HepG2 (cell line): ENCODE results near the gene SLC22A23. TPM values are rescaled to one million over a fixed set of nuclear protein-coding genes. Genes with fewer than 3 reads are reported as not detected.

Source experiments
- ATF7 ChIP-seq, 2 experiments: fragments of 450-650 bp in 1 of 2; sonication (generic) in 1 of 2; formaldehyde crosslinking in 1 of 2; IDR thresholded peaks; 2 replicates each; pipeline versions ENCODE4 v1.4.0 to v1.6.1; 2016 to 2020; ENCODE audit warnings: antibody characterized with exemption in 1 of 2, mild to moderate bottlenecking in 1 of 2, missing genetic modification reagents in 1 of 2
- BATF2 ChIP-seq: sonication (generic); formaldehyde crosslinking; IDR thresholded peaks from 2 replicates; pipeline ENCODE4 v1.8.0; 2022; ENCODE audit warnings: mild to moderate bottlenecking, missing genetic modification reagents, moderate library complexity
- GATAD2A ChIP-seq: IDR thresholded peaks from 2 replicates; pipeline ENCODE4 v1.6.1; 2016
- NBN ChIP-seq: fragments of 450-650 bp; conservative IDR thresholded peaks from 2 replicates; pipeline ENCODE4 v1.6.1; 2017
- NFYC ChIP-seq: IDR thresholded peaks from 2 replicates; pipeline ENCODE4 v1.6.1; 2016; ENCODE audit warnings: missing genetic modification reagents, missing compliant biosample characterization
- NR1H2 ChIP-seq: sonication (generic); formaldehyde crosslinking; IDR thresholded peaks from 2 replicates; pipeline ENCODE4 v1.8.1; 2022; ENCODE audit warnings: low read depth, missing genetic modification reagents, borderline replicate concordance
- SNAPC5 ChIP-seq: sonication (generic); formaldehyde crosslinking; IDR thresholded peaks from 2 replicates; pipeline ENCODE4 v1.8.1; 2023; ENCODE audit warnings: mild to moderate bottlenecking, missing genetic modification reagents, borderline replicate concordance
- TGIF2 ChIP-seq: IDR thresholded peaks from 2 replicates; pipeline ENCODE4 v1.6.1; 2016; ENCODE audit warnings: control low read depth, missing compliant biosample characterization
- ZFP90 ChIP-seq: sonication (generic); formaldehyde crosslinking; IDR thresholded peaks from 2 replicates; pipeline ENCODE4 v1.8.0; 2022; ENCODE audit warnings: missing genetic modification reagents, mild to moderate bottlenecking, inconsistent platforms, borderline replicate concordance
- ZIK1 ChIP-seq: sonication (generic); formaldehyde crosslinking; IDR thresholded peaks from 2 replicates; pipeline ENCODE4 v1.5.0; 2020; ENCODE audit warnings: mild to moderate bottlenecking, low read depth, missing genetic modification reagents, borderline replicate concordance
- ZNF136 ChIP-seq: sonication (generic); formaldehyde crosslinking; IDR thresholded peaks from 2 replicates; pipeline ENCODE4 v1.8.1; 2022; ENCODE audit warnings: low read depth, mild to moderate bottlenecking, moderate library complexity, missing genetic modification reagents
- ZNF180 ChIP-seq: sonication (generic); formaldehyde crosslinking; IDR thresholded peaks from 2 replicates; pipeline ENCODE4 v1.4.0; 2020; ENCODE audit warnings: low read depth, missing genetic modification reagents, borderline replicate concordance
- ZNF251 ChIP-seq: sonication (generic); formaldehyde crosslinking; IDR thresholded peaks from 2 replicates; pipeline ENCODE4 v1.9.0; 2021; ENCODE audit warnings: mild to moderate bottlenecking, missing genetic modification reagents
- ZNF326 ChIP-seq: sonication (generic); formaldehyde crosslinking; IDR thresholded peaks from 2 replicates; pipeline ENCODE4 v1.4.0; 2020; ENCODE audit warnings: missing genetic modification reagents, borderline replicate concordance
- ZNF350 ChIP-seq: sonication (generic); formaldehyde crosslinking; IDR thresholded peaks from 2 replicates; pipeline ENCODE4 v1.4.0; 2020; ENCODE audit warnings: mild to moderate bottlenecking, low read depth, missing genetic modification reagents, borderline replicate concordance
- ZNF484 ChIP-seq: sonication (generic); formaldehyde crosslinking; IDR thresholded peaks from 2 replicates; pipeline ENCODE4 v1.5.1; 2020; ENCODE audit warnings: mild to moderate bottlenecking, low read depth, missing genetic modification reagents, borderline replicate concordance
- ZNF580 ChIP-seq: IDR thresholded peaks from 2 replicates; pipeline ENCODE4 v1.6.1; 2016; ENCODE audit warnings: low read depth, borderline replicate concordance
- polyA plus RNA-seq, 8 experiments: library from polyadenylated mRNA; depleted of rRNA in 3 of 8; stranded (reverse) in 7 of 8; unstranded in 1 of 8; fragments of >200 nt; fragmentation: Illumina TruSeq in 4 of 8; extraction: Trizol in 4 of 8; gene quantifications; 2 replicates each; pipeline versions ENCODE4 v1.2.1 to v1.2.3, GENCODE V29; 2011 to 2016; ENCODE audit warnings: low read depth in 4 of 8, missing spikeins in 1 of 8, mixed read lengths in 1 of 8; ENCODE audit not compliant: insufficient read depth in 1 of 8
- total RNA-seq, 5 experiments: library from RNA; depleted of rRNA; stranded (reverse); fragments of >200 nt; fragmentation: Illumina TruSeq; extraction: Trizol; gene quantifications; 2 replicates each; pipeline ENCODE4 v1.2.3, GENCODE V29; 2016; ENCODE audit warnings: low read depth in 1 of 5
- TF ChIP-seq, protein P1 (sequence below): sonication (generic); formaldehyde crosslinking; IDR thresholded peaks from 2 replicates; pipeline ENCODE4 v1.4.0; 2020; ENCODE audit warnings: low read depth, mild to moderate bottlenecking, missing genetic modification reagents
- TF ChIP-seq, protein P2 (sequence below): sonication (generic); formaldehyde crosslinking; IDR thresholded peaks from 2 replicates; pipeline ENCODE4 v1.9.0; 2021; ENCODE audit warnings: missing genetic modification reagents, borderline replicate concordance
- TF ChIP-seq, protein P3 (sequence below): IDR thresholded peaks from 2 replicates; pipeline ENCODE4 v1.6.1; 2016
- TF ChIP-seq, protein P4 (sequence below): sonication (generic); formaldehyde crosslinking; conservative IDR thresholded peaks from 2 replicates; pipeline ENCODE4 v1.4.0; 2020; ENCODE audit warnings: missing genetic modification reagents

The SLC22A23 gene
- total and polyA plus RNA-seq, 2 of the 13 experiments (the other 11 are each of a cell fraction or from before 2014, with no cell fraction given) = 11.8 to 17.5 TPM

DNA sequence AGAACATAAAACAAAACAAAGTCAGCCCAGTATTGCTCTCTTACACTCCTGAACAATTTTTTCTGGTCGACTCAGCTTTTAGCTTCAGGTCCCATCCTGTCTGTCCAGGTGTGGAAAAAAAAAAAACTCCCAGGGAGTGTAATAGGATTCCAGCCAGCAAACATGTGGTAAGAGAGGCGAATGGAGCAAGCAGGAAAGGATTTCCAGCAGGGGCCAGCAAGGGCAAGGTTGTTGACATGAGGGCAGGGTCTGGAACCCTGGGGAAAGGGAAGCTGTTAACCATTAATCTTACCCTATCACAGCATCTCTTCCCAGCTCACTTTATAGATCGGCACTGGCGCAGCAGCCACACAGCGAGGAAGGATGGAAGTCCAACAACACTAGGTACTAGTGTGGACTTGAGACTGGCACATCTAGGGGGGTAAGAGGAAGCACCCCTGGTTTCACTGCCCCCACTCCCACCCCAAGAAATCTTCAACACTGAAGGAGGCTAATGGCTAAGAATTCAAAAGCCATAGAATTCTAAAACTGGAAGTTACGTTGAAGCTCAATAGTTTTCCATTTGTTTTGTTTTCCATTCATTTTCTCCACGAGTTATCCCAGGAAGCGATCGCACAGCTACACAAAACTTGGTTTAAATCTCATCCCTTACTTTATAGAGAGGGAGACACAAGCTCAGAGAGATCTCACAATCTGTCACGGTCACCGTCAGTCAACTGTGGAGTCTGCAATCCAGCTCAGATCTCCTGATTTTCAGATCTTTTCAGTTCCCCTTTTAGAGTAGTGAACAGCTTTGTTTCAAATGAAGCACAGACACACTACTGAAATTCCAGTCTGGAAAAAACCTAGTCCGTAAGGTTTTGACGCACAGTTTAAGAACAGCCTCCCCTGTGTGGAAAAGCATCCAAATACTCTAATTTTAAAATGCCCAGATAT lies 53.3 kb downstream of the SLC22A23 start (continued):
- TF ChIP-seq ZNF326 (CRISPR knock-in tag) (no peak), ZNF580 (CRISPR knock-in tag) (peak; percentile 96), NFYC (CRISPR knock-in tag) (peak; percentile 44; the same call in 1 of the 2 replicates), SNAPC5 (CRISPR knock-in tag) (0 out of 2 replicates have a peak, but pooled peaks have one; percentile 69), ZFP90 (CRISPR knock-in tag) (peak; percentile 84; the same call in 1 of the 2 replicates), ATF7 (IDR thresholded peaks at IDR 0.05) (no peak), ATF7 (CRISPR knock-in tag; IDR thresholded peaks at IDR 0.05) (no peak; the same call in 1 of the 2 replicates), TGIF2 (no peak; the same call in 1 of the 2 replicates), ZNF484 (CRISPR knock-in tag) (no peak), NBN (no peak), ZNF251 (no peak), NR1H2 (no peak), GATAD2A (CRISPR knock-in tag) (peak; percentile 100), ZNF180 (CRISPR knock-in tag) (no peak), ZIK1 (CRISPR knock-in tag) (no peak), BATF2 (CRISPR knock-in tag) (no peak), ZNF350 (CRISPR knock-in tag) (peak; percentile 91; the same call in 1 of the 2 replicates), ZNF136 (CRISPR knock-in tag) (peak; percentile 74; the same call in 1 of the 2 replicates)
- TF ChIP-seq, protein P1, sequence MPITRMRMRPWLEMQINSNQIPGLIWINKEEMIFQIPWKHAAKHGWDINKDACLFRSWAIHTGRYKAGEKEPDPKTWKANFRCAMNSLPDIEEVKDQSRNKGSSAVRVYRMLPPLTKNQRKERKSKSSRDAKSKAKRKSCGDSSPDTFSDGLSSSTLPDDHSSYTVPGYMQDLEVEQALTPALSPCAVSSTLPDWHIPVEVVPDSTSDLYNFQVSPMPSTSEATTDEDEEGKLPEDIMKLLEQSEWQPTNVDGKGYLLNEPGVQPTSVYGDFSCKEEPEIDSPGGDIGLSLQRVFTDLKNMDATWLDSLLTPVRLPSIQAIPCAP (CRISPR knock-in tag) = no peak
- TF ChIP-seq, protein P2, sequence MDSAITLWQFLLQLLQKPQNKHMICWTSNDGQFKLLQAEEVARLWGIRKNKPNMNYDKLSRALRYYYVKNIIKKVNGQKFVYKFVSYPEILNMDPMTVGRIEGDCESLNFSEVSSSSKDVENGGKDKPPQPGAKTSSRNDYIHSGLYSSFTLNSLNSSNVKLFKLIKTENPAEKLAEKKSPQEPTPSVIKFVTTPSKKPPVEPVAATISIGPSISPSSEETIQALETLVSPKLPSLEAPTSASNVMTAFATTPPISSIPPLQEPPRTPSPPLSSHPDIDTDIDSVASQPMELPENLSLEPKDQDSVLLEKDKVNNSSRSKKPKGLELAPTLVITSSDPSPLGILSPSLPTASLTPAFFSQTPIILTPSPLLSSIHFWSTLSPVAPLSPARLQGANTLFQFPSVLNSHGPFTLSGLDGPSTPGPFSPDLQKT = no peak
- TF ChIP-seq, protein P3, sequence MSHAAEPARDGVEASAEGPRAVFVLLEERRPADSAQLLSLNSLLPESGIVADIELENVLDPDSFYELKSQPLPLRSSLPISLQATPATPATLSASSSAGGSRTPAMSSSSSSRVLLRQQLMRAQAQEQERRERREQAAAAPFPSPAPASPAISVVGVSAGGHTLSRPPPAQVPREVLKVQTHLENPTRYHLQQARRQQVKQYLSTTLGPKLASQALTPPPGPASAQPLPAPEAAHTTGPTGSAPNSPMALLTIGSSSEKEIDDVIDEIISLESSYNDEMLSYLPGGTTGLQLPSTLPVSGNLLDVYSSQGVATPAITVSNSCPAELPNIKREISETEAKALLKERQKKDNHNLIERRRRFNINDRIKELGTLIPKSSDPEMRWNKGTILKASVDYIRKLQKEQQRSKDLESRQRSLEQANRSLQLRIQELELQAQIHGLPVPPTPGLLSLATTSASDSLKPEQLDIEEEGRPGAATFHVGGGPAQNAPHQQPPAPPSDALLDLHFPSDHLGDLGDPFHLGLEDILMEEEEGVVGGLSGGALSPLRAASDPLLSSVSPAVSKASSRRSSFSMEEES = peak; percentile 95
- TF ChIP-seq, protein P4, sequence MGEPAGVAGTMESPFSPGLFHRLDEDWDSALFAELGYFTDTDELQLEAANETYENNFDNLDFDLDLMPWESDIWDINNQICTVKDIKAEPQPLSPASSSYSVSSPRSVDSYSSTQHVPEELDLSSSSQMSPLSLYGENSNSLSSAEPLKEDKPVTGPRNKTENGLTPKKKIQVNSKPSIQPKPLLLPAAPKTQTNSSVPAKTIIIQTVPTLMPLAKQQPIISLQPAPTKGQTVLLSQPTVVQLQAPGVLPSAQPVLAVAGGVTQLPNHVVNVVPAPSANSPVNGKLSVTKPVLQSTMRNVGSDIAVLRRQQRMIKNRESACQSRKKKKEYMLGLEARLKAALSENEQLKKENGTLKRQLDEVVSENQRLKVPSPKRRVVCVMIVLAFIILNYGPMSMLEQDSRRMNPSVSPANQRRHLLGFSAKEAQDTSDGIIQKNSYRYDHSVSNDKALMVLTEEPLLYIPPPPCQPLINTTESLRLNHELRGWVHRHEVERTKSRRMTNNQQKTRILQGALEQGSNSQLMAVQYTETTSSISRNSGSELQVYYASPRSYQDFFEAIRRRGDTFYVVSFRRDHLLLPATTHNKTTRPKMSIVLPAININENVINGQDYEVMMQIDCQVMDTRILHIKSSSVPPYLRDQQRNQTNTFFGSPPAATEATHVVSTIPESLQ (CRISPR knock-in tag) = 0 out of 2 replicates have a peak, but pooled peaks have one; percentile 80
